Skeletal muscle tissue (tissue), 4 donors: ENCODE measurements around the gene CDH12. TPM values are rescaled to one million over a fixed set of nuclear protein-coding genes. Genes with fewer than 3 reads are reported as not detected.

Source experiments
- H3K27ac ChIP-seq: one replicate; pipeline ENCODE4 v1.7.0; 2013; ENCODE audit warnings: mild to moderate bottlenecking, low read depth, low read length, inconsistent platforms
- H3K27me3 ChIP-seq, 3 donors: one replicate each; pipeline ENCODE4 v1.7.0; 2013; ENCODE audit warnings: low read length in 3 of 3; ENCODE audit not compliant: control insufficient read depth in 3 of 3, insufficient read depth in 3 of 3
- H3K36me3 ChIP-seq, 3 donors: one replicate each; pipeline ENCODE4 v1.7.0; 2013; ENCODE audit warnings: low read length in 3 of 3; ENCODE audit not compliant: control insufficient read depth in 3 of 3, insufficient read depth in 3 of 3
- H3K4me1 ChIP-seq, 3 donors: one replicate each; pipeline ENCODE4 v1.7.0; 2013; ENCODE audit warnings: low read length in 3 of 3, mild to moderate bottlenecking in 3 of 3; ENCODE audit not compliant: control insufficient read depth in 3 of 3, insufficient read depth in 3 of 3
- H3K4me3 ChIP-seq, 3 donors: one replicate each; pipeline ENCODE4 v1.7.0; 2013; ENCODE audit warnings: low read length in 3 of 3
- H3K9ac ChIP-seq, 3 donors: one replicate each; pipeline ENCODE4 v1.7.0; 2013; ENCODE audit warnings: low read length in 3 of 3, mild to moderate bottlenecking in 3 of 3, moderate library complexity in 2 of 3, low read depth in 1 of 3
- H3K9me3 ChIP-seq, 3 donors: one replicate each; pipeline ENCODE4 v1.7.0; 2013; ENCODE audit warnings: low read length in 3 of 3; ENCODE audit not compliant: control insufficient read depth in 3 of 3
- total RNA-seq: library from RNA; depleted of rRNA; stranded (reverse); fragments of >200 nt; gene quantifications from one replicate; pipeline ENCODE4 v1.2.3, GENCODE V29; 2014
- donor health status: Osteomylitis.

Gene CDH12
- total RNA-seq, 1 donor from 2014 or later = 1.6 TPM

DNA sequence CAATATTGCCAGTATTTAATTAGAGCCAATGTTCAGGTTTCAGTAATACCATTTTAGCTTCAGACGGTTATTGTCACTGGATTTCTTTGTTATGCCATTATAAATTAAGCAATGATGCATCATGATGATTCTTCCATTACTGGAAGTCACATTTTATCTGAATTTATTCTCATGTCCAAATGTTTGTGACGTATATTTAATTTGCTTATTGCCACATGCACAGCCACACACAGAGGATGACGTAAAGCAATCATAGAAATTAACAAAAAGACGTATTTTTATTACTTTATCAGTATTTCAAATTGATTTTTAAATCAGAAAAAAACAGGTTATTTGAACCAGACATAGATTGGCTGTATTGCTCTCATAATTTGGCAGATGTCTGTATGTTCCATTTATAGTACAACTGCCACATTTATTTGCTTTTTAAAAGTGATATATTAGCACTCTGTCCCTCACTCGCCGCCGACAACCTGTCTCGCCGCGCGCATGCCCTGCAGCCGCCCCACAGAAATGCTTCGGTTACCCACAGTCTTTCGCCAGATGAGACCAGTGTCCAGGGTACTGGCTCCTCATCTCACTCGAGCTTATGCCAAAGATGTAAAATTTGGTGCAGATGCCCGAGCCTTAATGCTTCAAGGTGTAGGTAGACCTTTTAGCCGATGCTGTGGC is 970.9 kb downstream of the CDH12 start:
- H3K27me3 ChIP-seq = no peaks in the 10 kb centered on the region
- H3K36me3 ChIP-seq = no peaks in the 10 kb centered on the region
- H3K4me1 ChIP-seq = no peaks in the 10 kb centered on the region
- no peaks in the 10 kb centered on the region for H3K9me3 ChIP-seq
- no peak overlapping the region for H3K27ac ChIP-seq
- no peak overlapping the region for H3K4me3 ChIP-seq
- no peak overlapping the region for H3K9ac ChIP-seq

DNA sequence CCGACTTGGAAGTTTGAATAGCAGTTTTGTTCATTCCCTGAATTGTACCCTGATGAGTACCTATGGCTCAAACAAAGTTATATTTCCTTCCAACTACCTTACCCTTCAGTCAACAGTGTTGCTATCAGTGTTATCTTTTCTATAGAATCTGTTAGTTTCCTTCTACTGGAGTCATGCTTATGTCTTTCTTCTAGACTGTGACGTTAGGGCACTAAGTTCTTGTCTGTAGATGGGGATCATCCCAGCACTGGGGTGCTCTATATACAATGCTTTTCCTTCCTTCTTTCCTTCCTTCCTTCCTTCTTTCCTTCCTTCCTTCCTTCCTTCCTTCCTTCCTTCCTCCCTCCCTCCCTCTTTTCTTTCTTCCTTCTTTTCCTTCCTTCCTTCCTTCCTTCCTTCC is 973.0 kb downstream of the CDH12 start:
- no peaks in the 10 kb centered on the region for H3K4me1 ChIP-seq
- H3K9ac ChIP-seq = no peak overlapping the region
- H3K36me3 ChIP-seq = no peaks in the 10 kb centered on the region
- H3K27me3 ChIP-seq = no peaks in the 10 kb centered on the region
- no peak overlapping the region for H3K4me3 ChIP-seq
- H3K9me3 ChIP-seq = no peaks in the 10 kb centered on the region
- no peak overlapping the region for H3K27ac ChIP-seq

DNA sequence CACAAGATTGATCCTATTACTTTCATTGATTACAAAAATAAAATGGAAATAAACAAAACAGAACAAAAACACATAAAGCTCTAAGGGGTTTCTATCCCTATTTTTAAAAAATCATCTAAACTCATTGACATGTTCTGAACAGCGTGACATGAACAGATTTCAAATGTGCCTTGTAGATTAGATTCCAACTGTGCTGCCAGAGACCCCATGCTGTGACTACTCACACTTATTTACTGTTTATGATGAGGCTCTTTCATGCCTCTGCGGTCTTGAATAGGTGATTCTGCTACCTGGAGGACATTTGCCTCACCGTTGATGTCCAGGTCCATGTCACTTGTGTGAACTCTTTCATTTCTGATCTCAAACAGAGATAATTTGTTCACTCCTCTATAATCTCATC is 990.2 kb downstream of the CDH12 start:
- Histone ChIP-seq H3K4me1 (no peaks in the 10 kb centered on the region), H3K4me3 (no peak overlapping the region), H3K27me3 (no peaks in the 10 kb centered on the region), H3K27ac (no peak overlapping the region), H3K9ac (no peak overlapping the region), H3K36me3 (no peaks in the 10 kb centered on the region), H3K9me3 (peaks cover 0 to 3% (median 0%) of the 10 kb centered on the region in 3 donors)

DNA sequence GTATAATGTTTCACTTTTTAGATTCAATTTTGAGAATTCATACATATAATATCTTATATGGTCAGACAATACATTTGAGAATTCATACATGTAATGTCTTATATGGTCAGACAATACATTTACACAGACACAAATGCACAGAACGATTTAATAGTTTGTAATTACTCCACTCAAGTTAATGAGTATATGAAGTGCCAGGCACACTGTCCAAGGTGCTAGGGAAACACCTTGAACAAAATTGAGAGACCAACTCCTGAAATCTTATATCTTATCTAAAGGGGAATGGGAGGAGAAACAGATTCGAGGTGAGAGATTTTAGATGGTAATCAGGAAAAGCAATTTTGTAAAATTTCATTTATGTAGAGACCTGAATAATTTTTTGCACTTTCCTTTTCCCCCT is 994.7 kb downstream of the CDH12 start:
- Histone ChIP-seq H3K27me3 (no peaks in the 10 kb centered on the region), H3K9ac (no peak overlapping the region), H3K36me3 (no peaks in the 10 kb centered on the region), H3K27ac (no peak overlapping the region), H3K9me3 (no peaks in the 10 kb centered on the region), H3K4me1 (no peaks in the 10 kb centered on the region), H3K4me3 (no peak overlapping the region)

DNA sequence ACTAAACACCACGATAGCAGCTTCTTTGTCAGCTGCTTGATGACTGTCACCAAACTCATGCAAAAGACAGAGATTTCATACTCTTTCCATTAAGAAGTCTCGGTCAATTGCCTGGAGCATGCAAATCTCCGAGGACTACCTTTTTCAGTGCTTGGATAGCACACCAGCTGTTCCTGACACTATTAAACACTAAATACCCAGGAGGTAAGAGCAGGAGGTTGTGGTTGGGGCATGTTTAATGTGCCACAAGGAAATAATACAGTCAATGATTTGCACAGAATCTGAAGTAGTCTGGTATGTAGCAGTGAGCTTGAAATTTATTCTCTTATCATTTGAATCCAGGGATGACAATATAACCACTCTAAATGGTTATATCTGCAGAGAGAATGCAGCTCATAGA is 996.2 kb downstream of the CDH12 start:
- Histone ChIP-seq H3K4me3 (no peak overlapping the region), H3K27ac (no peak overlapping the region), H3K9me3 (no peaks in the 10 kb centered on the region), H3K4me1 (no peaks in the 10 kb centered on the region), H3K9ac (no peak overlapping the region), H3K27me3 (no peaks in the 10 kb centered on the region), H3K36me3 (no peaks in the 10 kb centered on the region)

DNA sequence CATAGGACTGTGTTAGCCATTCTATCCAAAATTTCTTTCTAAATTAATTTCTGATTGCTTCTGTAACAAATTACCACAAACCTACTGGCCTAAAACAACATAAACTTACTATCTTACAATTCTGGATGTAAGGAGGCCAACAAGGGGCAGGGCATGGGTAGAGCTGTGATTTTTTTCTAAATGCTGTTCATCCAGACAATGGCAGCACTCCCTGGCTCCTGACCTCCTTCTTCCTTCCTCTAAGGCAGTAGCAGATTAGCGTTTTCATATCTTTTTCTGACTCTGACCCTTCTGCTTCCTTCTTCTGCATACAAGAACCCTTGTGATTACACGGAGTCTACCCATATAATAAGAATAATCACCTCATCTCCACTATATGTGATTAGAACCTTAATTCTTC is 1005.8 kb downstream of the CDH12 start:
- no peaks in the 10 kb centered on the region for H3K27me3 ChIP-seq
- no peak overlapping the region for H3K27ac ChIP-seq
- no peak overlapping the region for H3K9ac ChIP-seq
- no peaks in the 10 kb centered on the region for H3K4me1 ChIP-seq
- H3K4me3 ChIP-seq = no peak overlapping the region
- H3K9me3 ChIP-seq = no peaks in the 10 kb centered on the region
- no peaks in the 10 kb centered on the region for H3K36me3 ChIP-seq

DNA sequence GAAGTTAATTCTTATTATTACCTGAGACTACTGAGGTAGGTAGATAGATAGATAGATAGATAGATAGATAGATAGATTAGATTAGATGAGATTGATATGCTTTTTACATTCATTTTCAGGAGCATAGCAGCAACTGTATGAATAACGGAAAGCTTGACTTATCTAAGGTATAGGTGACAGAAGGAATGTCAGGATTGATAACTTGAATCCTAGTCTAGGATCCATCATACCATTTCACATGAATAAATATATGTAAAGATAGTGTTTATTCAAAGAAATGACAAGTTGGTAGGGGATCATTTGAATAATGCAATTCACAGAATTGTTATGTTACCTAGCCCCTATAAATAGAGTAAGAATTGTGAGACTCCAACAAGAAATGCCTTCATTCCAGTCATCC is 1008.2 kb downstream of the CDH12 start:
- Histone ChIP-seq H3K27me3 (no peaks in the 10 kb centered on the region), H3K4me1 (no peaks in the 10 kb centered on the region), H3K9me3 (no peaks in the 10 kb centered on the region), H3K4me3 (no peak overlapping the region), H3K27ac (no peak overlapping the region), H3K9ac (no peak overlapping the region), H3K36me3 (no peaks in the 10 kb centered on the region)

DNA sequence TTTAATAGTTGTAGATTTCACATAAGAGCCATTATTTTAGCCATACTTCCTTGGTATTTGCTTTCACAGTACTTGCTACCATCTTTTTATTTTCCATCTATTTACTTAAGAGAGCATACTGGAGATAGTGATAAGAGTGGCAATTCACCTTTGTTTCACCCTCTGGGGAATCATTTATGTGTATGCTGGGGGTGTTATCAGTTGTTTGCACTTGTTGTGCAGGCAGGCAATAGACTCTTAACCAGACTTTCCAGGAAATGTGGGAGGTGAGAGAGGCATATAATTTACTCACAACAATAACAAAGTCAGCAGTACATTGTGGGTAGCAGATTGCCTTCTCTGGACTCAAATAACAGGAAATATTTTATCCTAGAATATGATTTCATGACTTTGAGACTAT is 1018.3 kb downstream of the CDH12 start:
- H3K27ac ChIP-seq = no peak overlapping the region
- H3K36me3 ChIP-seq = no peaks in the 10 kb centered on the region
- H3K27me3 ChIP-seq = no peaks in the 10 kb centered on the region
- H3K9me3 ChIP-seq = no peaks in the 10 kb centered on the region
- H3K4me1 ChIP-seq = no peaks in the 10 kb centered on the region
- no peak overlapping the region for H3K4me3 ChIP-seq
- no peak overlapping the region for H3K9ac ChIP-seq

DNA sequence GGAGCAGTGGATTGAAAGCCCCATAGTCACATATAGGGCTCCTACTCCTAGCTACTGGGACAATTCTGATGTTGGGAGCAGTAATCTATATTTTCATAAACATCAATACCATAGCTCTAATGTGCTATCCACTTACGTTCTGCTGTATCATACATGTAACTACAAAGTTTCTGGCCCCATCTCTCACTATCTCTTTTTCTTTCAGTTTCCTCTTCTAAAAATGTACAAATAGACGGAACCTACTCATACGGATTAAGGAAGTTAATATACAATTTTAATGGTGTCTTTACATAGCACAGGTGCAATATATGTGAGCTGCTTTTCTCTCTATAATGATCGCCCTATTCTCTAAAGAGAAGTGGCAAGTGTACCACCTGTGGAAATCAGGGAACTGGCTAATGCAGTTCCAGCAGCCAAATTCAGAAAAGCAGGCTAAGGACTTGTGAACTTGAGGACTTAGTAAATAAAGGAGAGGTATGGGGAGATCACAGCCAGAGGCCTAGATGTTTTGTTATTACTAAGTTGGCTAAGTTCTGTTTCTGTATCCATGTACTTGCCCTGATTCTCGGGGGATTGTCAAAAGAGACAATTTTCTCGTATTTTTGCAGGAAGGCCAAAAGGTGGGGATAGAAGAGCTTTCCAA is 1021.9 kb downstream of the CDH12 start:
- Histone ChIP-seq H3K36me3 (no peaks in the 10 kb centered on the region), H3K27me3 (no peaks in the 10 kb centered on the region), H3K27ac (no peak overlapping the region), H3K4me1 (no peaks in the 10 kb centered on the region), H3K9ac (no peak overlapping the region), H3K9me3 (no peaks in the 10 kb centered on the region), H3K4me3 (no peak overlapping the region)

DNA sequence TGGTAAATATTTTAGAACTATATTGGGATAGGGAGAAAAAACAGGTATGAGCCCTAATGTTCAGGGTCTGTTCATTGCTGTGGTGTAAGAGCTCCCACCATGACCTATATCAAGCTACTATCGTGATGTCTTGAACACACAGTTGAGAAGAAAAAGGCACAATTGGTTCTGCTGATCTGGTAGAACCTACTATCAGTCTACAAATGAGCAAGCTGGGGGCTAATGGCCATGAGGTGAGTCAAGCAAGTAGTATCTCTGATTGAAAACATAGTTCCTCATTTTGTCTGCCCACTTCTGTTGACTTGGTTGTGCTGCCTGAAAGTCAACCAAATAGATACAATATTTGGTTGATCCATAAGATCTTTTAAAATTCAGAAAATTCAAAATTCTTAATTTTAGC is 1026.3 kb downstream of the CDH12 start:
- Histone ChIP-seq H3K4me1 (no peaks in the 10 kb centered on the region), H3K27me3 (no peaks in the 10 kb centered on the region), H3K9me3 (no peaks in the 10 kb centered on the region), H3K4me3 (no peak overlapping the region), H3K36me3 (no peaks in the 10 kb centered on the region), H3K9ac (no peak overlapping the region), H3K27ac (no peak overlapping the region)
